GM19397 (cell line): Measurements from ENCODE around the gene SLC6A8.
"Not testable (repeated sequence)": the region's sequence is repeated elsewhere in the genome, so short reads cannot be mapped to it uniquely, and the experiment has no call there.

ENCODE experiments used
- ATAC-seq: cut with Tn5 transposase; IDR thresholded peaks from one replicate; pipeline ENCODE4 v1.9.1; 2021; ENCODE audit warnings: mild to moderate bottlenecking, moderate library complexity; ENCODE audit not compliant: unreplicated experiment

The SLC6A8 gene

DNA sequence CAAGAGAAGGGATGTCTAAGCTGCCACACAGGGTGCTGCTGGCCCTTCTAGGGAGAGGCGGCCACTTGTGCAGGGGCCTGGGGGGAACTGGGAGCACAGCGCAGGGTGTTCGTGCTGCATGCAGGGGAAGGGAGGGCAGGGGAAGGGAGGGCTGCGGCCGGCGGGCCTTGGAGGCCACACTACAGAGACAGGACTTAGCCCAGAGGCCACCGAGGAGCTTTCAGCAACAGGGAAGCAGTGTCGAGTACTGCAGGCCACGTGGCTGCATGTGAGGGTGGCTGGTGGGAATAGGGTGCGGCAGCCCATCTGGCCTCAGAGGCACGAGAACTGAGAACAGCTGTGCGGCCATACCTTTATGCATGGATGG is 57.3 kb downstream of the SLC6A8 start:
- not testable (repeated sequence) for ATAC-seq
